PFSK-1 (cell line): ENCODE results near the gene SUMO4.

Experiments
- FOXP2 ChIP-seq: optimal IDR thresholded peaks from 2 replicates; pipeline ENCODE3; 2011; ENCODE audit warnings: borderline replicate concordance, control low read depth, inconsistent platforms; ENCODE audit not compliant: insufficient read depth; ENCODE audit errors: extremely low read length, extremely low read depth
- POLR2AphosphoS5 ChIP-seq: IDR thresholded peaks from 2 replicates; pipeline ENCODE4 v1.6.1; 2012; ENCODE audit warnings: low read depth, mild to moderate bottlenecking, control low read depth, low read length, moderate library complexity
- SIN3A ChIP-seq: IDR thresholded peaks from 2 replicates; pipeline ENCODE4 v1.6.1; 2012; ENCODE audit warnings: mild to moderate bottlenecking, low read length, moderate library complexity, borderline replicate concordance; ENCODE audit not compliant: insufficient read depth
- TAF1 ChIP-seq: IDR thresholded peaks from 2 replicates; pipeline ENCODE4 v1.6.1; 2012; ENCODE audit warnings: low read length, control low read depth, borderline replicate concordance; ENCODE audit not compliant: insufficient read depth
- TF ChIP-seq, protein P1 (sequence below), 2 experiments: IDR thresholded peaks; 2 replicates each; pipeline versions ENCODE4 v1.6.1 to v1.8.0; 2011 to 2012; ENCODE audit warnings: low read depth in 2 of 2, low read length in 2 of 2, control low read depth in 1 of 2, inconsistent platforms in 1 of 2, mild to moderate bottlenecking in 1 of 2, moderate library complexity in 1 of 2; ENCODE audit not compliant: insufficient read depth in 1 of 2

SUMO4 gene

DNA sequence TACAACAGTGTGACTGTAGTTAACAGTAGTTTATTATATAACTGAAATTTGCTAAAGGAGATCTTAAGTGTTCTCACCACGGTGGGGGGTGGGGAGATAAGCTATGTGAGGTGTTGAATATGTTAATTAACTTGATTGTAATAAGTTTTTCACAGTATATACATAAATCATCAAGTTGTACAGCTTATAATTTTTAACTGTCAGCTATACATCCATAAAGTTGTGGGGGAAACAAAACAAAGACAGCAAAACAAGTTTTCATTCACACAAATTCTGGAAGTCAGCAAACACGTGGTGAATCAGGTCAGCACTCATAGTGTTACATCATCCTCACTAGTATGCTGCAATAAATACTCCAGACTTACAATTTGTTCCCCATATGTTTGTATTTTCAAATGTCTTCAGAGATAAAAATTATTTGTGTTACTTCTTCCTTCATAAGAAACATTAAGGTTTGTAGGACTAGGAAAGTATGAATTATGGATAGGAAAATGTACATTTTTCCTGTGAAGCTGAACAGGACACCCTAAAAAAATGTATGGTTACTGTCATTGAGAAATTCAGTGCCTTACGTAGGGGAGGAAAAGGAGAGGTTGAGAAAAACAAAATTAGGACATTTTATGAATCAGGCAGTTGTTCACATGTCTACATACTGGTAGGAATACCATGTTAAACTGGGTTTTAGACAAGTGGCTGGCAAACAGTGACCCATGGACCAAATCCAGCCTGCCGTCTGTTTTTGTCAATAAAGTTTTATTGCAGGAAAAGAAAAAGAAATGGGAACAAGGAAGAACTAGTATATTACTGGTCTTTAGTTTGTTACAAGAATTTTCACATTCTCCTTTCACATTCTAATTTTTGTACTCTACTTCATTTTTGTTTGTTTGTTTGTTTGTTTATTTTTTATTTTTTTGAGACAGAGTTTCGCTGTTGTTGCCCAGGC lies 6.0 kb downstream of the SUMO4 start:
- TF ChIP-seq FOXP2 (no peak), POLR2AphosphoS5 (no peak), SIN3A (no peak), TAF1 (no peak)
- TF ChIP-seq, protein P1, sequence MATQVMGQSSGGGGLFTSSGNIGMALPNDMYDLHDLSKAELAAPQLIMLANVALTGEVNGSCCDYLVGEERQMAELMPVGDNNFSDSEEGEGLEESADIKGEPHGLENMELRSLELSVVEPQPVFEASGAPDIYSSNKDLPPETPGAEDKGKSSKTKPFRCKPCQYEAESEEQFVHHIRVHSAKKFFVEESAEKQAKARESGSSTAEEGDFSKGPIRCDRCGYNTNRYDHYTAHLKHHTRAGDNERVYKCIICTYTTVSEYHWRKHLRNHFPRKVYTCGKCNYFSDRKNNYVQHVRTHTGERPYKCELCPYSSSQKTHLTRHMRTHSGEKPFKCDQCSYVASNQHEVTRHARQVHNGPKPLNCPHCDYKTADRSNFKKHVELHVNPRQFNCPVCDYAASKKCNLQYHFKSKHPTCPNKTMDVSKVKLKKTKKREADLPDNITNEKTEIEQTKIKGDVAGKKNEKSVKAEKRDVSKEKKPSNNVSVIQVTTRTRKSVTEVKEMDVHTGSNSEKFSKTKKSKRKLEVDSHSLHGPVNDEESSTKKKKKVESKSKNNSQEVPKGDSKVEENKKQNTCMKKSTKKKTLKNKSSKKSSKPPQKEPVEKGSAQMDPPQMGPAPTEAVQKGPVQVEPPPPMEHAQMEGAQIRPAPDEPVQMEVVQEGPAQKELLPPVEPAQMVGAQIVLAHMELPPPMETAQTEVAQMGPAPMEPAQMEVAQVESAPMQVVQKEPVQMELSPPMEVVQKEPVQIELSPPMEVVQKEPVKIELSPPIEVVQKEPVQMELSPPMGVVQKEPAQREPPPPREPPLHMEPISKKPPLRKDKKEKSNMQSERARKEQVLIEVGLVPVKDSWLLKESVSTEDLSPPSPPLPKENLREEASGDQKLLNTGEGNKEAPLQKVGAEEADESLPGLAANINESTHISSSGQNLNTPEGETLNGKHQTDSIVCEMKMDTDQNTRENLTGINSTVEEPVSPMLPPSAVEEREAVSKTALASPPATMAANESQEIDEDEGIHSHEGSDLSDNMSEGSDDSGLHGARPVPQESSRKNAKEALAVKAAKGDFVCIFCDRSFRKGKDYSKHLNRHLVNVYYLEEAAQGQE (IDR thresholded peaks at IDR 0.05; ENCODE audit: insufficient read depth in 1 of 2, low read depth in 2 of 2, low read length in 2 of 2), result no peak

DNA sequence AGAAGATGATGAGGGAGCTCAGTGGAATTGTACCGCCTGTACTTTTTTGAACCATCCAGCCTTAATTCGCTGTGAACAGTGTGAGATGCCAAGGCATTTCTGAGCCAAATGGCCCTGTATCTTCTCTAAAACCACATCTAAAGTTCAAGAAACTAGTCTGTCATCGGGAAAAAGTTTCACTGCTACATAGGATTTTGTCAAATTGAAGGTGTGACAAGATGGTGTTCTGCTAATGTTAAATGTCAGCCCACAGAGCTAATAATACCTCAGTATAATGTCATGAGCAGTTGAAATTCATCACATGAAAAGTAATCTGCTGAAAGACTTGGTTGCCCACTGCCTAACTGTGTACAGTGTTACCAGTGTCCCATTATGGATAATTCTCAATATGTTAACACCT lies 9.6 kb downstream of the SUMO4 start:
- TF ChIP-seq TAF1, result no peak
- TF ChIP-seq, protein P1 (IDR thresholded peaks at IDR 0.05; ENCODE audit: insufficient read depth in 1 of 2, low read depth in 2 of 2, low read length in 2 of 2), result no peak
- TF ChIP-seq POLR2AphosphoS5, result no peak
- no peak for TF ChIP-seq FOXP2
- no peak for TF ChIP-seq SIN3A

DNA sequence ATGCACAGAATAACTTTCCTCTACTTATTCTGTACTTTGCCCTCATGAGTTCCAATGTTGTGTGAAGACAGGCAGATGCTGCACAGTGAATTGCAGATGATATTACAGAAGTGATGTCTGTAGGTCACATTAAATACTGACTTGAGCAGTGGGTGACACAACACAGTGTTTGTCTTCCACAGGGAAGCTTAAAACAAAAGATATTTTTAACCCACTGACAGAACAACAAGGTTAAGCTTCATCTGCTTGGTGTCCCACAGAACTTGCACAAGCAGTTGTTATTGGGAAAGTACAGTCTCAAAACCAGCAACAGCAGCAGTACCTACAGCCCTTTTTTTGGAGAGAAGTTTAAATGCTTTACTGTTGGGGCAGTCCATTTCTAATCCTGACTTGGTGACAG lies 10.5 kb downstream of the SUMO4 start:
- TF ChIP-seq, protein P1 (IDR thresholded peaks at IDR 0.05; ENCODE audit: insufficient read depth in 1 of 2, low read depth in 2 of 2, low read length in 2 of 2), result no peak
- no peak for TF ChIP-seq TAF1
- no peak for TF ChIP-seq SIN3A
- TF ChIP-seq POLR2AphosphoS5, result no peak
- TF ChIP-seq FOXP2, result no peak

DNA sequence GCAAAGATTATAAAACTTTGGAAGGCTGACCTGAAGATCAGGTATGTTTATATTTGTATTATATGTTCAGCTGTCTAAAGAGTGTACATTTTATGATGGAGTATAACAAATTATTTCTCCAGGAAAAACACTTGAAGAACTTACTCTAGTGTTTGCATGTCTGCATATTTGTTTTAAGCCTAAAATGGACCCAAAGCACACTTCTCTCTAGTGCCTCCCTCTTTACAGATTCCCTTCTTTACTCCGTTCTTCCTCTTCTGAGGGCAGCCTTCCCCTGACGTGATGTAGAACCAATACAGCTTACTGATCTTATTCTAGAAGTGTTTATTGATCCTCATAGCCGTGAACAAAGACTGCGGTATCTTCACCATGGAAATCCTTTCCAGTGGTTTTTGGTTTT lies 13.9 kb downstream of the SUMO4 start:
- TF ChIP-seq, protein P1 (IDR thresholded peaks at IDR 0.05; ENCODE audit: insufficient read depth in 1 of 2, low read depth in 2 of 2, low read length in 2 of 2), result no peak
- TF ChIP-seq FOXP2, result no peak

DNA sequence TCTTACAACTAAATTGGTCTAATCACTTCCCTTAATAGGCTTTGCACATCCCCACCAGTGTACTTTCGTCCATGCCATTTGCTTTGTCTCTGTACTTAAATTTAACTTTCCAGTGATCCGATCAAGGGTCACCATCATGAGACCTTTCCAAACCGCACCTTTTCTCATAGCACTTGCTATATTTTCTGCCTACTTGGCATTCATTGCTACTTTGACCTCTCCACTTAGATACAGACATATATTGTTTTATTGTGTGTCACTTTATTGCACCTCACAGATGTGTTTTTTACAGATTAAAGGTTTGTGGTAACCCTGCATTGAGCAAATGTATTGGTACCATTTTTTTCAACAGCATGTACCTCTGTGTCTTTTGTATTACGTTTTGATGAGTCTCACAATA lies 14.8 kb downstream of the SUMO4 start:
- TF ChIP-seq SIN3A (no peak), FOXP2 (no peak), POLR2AphosphoS5 (no peak), TAF1 (no peak)
- TF ChIP-seq, protein P1 (IDR thresholded peaks at IDR 0.05; ENCODE audit: insufficient read depth in 1 of 2, low read depth in 2 of 2, low read length in 2 of 2), result no peak
